ENCODE data around the gene DSPP.

- no peak for TF ChIP-seq CTCF (IDR thresholded peaks at IDR 0.05)
- no peak for TF ChIP-seq POLR2A (IDR thresholded peaks at IDR 0.05)
Measured at GRCh38 chr4:87651941-87652340, 43.6 kb downstream of the DSPP start.
